SK-N-SH (cell line): ENCODE measurements around the gene SPTBN1.

Experiments
- CTCF ChIP-seq: fragments of 200-600 bp; sonication (generic); IDR thresholded peaks from 2 replicates; pipeline ENCODE4 v1.6.1; 2017; ENCODE audit warnings: antibody characterized with exemption, mild to moderate bottlenecking, moderate library complexity
- EP300 ChIP-seq, 2 experiments: IDR thresholded peaks; 2 replicates each; pipeline versions ENCODE4 v1.4.0 to v1.6.1; 2012; ENCODE audit warnings: borderline replicate concordance in 1 of 2, low read depth in 1 of 2, low read length in 1 of 2
- FOXM1 ChIP-seq: IDR thresholded peaks from 2 replicates; pipeline ENCODE4 v1.4.0; 2012; ENCODE audit warnings: low read depth, mild to moderate bottlenecking
- POLR2AphosphoS5 ChIP-seq: IDR thresholded peaks from 2 replicates; pipeline ENCODE4 v1.6.1; 2012; ENCODE audit warnings: low read depth, low read length
- TCF12 ChIP-seq: IDR thresholded peaks from 2 replicates; pipeline ENCODE4 v1.4.0; 2012

DNA sequence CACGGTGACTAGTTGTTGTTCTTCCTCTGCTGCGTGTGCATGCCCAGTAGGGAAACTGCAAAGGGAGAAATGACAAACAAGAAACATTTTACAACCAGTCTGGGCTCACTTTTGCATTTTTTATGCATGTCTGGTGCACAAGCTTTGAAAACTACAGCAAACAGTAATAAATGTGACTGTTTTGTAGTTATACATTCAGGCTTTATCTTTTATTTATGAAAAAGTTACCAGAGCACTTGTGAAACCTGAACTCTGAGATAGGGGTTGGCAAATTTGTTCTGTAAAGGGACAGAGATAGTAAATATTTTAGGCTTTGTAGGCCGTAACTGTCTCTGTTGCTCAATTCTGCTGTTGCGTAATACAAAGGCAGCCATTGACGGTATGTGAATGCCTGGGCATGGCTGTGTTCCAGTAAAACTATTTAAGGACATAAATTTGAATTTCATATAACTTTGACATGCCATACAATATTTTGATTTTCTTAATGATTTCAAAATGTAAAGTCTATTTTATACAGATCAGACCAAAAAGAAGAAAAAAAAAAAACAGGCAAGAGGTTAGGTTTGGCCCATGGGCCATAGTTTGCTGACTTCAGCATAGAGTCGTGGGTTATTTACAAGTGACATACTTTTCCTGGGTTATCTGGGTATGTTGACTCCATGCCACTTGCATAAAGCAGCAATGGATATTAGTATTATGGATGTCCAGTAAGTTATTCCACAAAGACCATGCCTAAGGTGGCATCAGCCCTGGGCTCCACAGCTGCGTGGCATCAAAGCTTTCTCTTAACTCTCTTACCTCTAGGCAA, 213.8 kb downstream of the SPTBN1 start:
- no peak for TF ChIP-seq POLR2AphosphoS5
- no peak for TF ChIP-seq TCF12
- no peak for TF ChIP-seq FOXM1
- TF ChIP-seq CTCF = no peak
- TF ChIP-seq EP300 (IDR thresholded peaks at IDR 0.05; ENCODE audit: borderline replicate concordance in 1 of 2, low read depth in 1 of 2, low read length in 1 of 2) = no peak
